Keratinocyte (primary cell): ENCODE results near the gene SPG7.

Source experiments
- CTCF ChIP-seq, 3 experiments: IDR thresholded peaks in 1 of 3; conservative IDR thresholded peaks in 1 of 3; optimal IDR thresholded peaks in 1 of 3; 2 replicates in 2 of 3; 3 replicates in 1 of 3; pipeline versions ENCODE3 to v1.5.1; 2011; ENCODE audit warnings: low read length in 3 of 3, mild to moderate bottlenecking in 3 of 3, moderate library complexity in 2 of 3, control low read depth in 1 of 3, inconsistent platforms in 1 of 3; ENCODE audit not compliant: insufficient read depth in 2 of 3; ENCODE audit errors: extremely low read depth in 1 of 3
- EZH2 ChIP-seq: IDR thresholded peaks from one replicate; pipeline ENCODE4 v1.6.1; 2012; ENCODE audit warnings: inconsistent platforms, mild to moderate bottlenecking, low read length, moderate library complexity

- no peak for TF ChIP-seq EZH2
- TF ChIP-seq CTCF (optimal IDR thresholded peaks at IDR 0.05 in 1 of 3, IDR thresholded peaks at IDR 0.05 in 1 of 3, conservative IDR thresholded peaks at IDR 0.05 in 1 of 3; ENCODE audit: extremely low read depth in 1 of 3, insufficient read depth in 2 of 3, low read length in 3 of 3), result no peak
Measured at GRCh38 chr16:89573826-89574680, 65.8 kb downstream of the SPG7 start.
